Heart right ventricle (tissue), 16 donors: ENCODE measurements around the gene PIP5K1B. TPM values are rescaled to one million over a fixed set of nuclear protein-coding genes. Genes with fewer than 3 reads are reported as not detected.

Experiments
- ATAC-seq, 8 donors: fragments of 200-7000 bp; cut with Tn5 transposase; one replicate each; pipeline ENCODE4 v1.9.1; 2020; ENCODE audit warnings: mild to moderate bottlenecking in 8 of 8, moderate library complexity in 8 of 8, moderate number of reproducible peaks in 1 of 8
- DNase-seq, 2 donors: peaks; one replicate each; pipeline ENCODE4 v3.0.0-alpha.2; 2020
- H3K27ac ChIP-seq, 10 donors: fragments of 200-600 bp; sonication (generic) in 2 of 10; one replicate each; pipeline versions ENCODE4 v1.5.0 to v1.8.0; 2020 to 2022; ENCODE audit warnings: mild to moderate bottlenecking in 3 of 10
- H3K27me3 ChIP-seq, 7 donors: fragments of 200-600 bp; one replicate each; pipeline ENCODE4 v1.8.0; 2021 to 2022; ENCODE audit warnings: mild to moderate bottlenecking in 2 of 7
- H3K36me3 ChIP-seq, 9 donors: fragments of 200-600 bp; sonication (generic) in 1 of 9; one replicate each; pipeline versions ENCODE4 v1.5.0 to v1.8.0; 2020 to 2022; ENCODE audit warnings: mild to moderate bottlenecking in 2 of 9
- H3K4me1 ChIP-seq, 9 donors: fragments of 200-600 bp; sonication (generic) in 1 of 9; one replicate each; pipeline versions ENCODE4 v1.5.0 to v1.8.0; 2020 to 2022; ENCODE audit warnings: mild to moderate bottlenecking in 4 of 9
- H3K4me3 ChIP-seq, 10 donors: fragments of 200-600 bp; sonication (generic) in 2 of 10; one replicate each; pipeline versions ENCODE4 v1.5.0 to v1.8.0; 2020 to 2022; ENCODE audit warnings: mild to moderate bottlenecking in 7 of 10, moderate library complexity in 2 of 10
- H3K9me3 ChIP-seq, 11 donors: fragments of 200-600 bp in 10 of 11; sonication (generic) in 2 of 11; one replicate each; pipeline versions ENCODE4 v1.5.0 to v1.8.0; 2013 to 2022; ENCODE audit warnings: mild to moderate bottlenecking in 2 of 11, control low read depth in 1 of 11, moderate library complexity in 1 of 11
- WGBS, 2 donors: extraction: QIAGEN DNeasy Blood & Tissue Kit; methylation state at CpG; one replicate each; pipeline ENCODE4 v1.1.7; 2013; ENCODE audit warnings: inconsistent platforms in 1 of 2; 5-methylcytosine and 5-hydroxymethylcytosine counted together
- intact Hi-C, 10 donors: fragments of 100-400 bp; cut with DNase I; formaldehyde crosslinking; loops; one replicate each; pipeline versions ENCODE4 v1.11.1 to v1.14.2; 2022
- polyA plus RNA-seq, 2 donors: library from polyadenylated mRNA; stranded (reverse); fragments of 200-250 nt; gene quantifications; one replicate each; pipeline ENCODE4 v1.2.3, GENCODE V29; 2013
- total RNA-seq, 10 donors: library from RNA; stranded (reverse); fragmentation: NEBNext Ultra II Directional in 3 of 10; extraction: Animal tissue kit (Norgen Biotek cat#: 25700) in 3 of 10; gene quantifications; one replicate each; pipeline versions ENCODE4 v1.2.1 to v1.2.4, GENCODE V29; 2021 to 2023
- TF ChIP-seq, protein P1 (sequence below), 9 donors: fragments of 200-600 bp; sonication (generic) in 2 of 9; IDR thresholded peaks; one replicate each; pipeline versions ENCODE4 v1.5.0 to v1.8.0; 2021 to 2022; ENCODE audit warnings: antibody characterized with exemption in 9 of 9, mild to moderate bottlenecking in 5 of 9, moderate library complexity in 1 of 9
- donor health status: Arrhythmogenic right ventricular cardiomyopathy.
- donor health status: ischemic (EF 13 %, LVEDD 7.1; RV severe dilation, severe dysfunction).
- donor health status: healthy with polysubstance abuse.
- donor health status: DM: no; HTN: yes; CAD: no.
- donor health status: DM: no; HTN: no; CAD: no.
- donor health status: ischemic (EF 25% LVEDD 6.9; RV normal size, moderate dysfunction).
- donor health status: ischemic (EF 25% LVEDD 5.7; RV mildly dilated, moderate dysfunction).
- donor health status: healthy.
- donor health status: DM: yes; HTN: yes; CAD: no.
- donor health status: Ischemic cardiomyopathy.
- donor health status: ischemic (EF 35%, LVEDD 5.7; RV mildly dilated, moderate dysfunction).
- donor health status: nonischemic (EF 11% LVEDD 7.7; RV severe dilation, severe dysfunction).
- donor health status: DM: yes; HTN: yes; CAD: no.
- donor health status: PGD.
- donor health status: ischemic (EF 29% LVEDD 5.4; RV normal size, mild dysfunction).
- donor health status: nonischemic (EF 23%, LVEDD 6.1; RV moderate dilation, normal function).

The PIP5K1B gene
- total and polyA plus RNA-seq, 12 donors, result 5.6 to 90.8 (median 48.1) TPM

GRCh38 chr9:68791169-68791568, 86.1 kb downstream of the PIP5K1B start:
- Histone ChIP-seq H3K9me3 (no peaks in the 10 kb centered on the region), H3K27ac (no peak overlapping the region), H3K4me3 (no peak overlapping the region), H3K4me1 (peaks cover 0 to 50% (median 17%) of the 10 kb centered on the region in 9 donors), H3K27me3 (no peaks in the 10 kb centered on the region), H3K36me3 (peaks cover 0 to 12% (median 0%) of the 10 kb centered on the region in 9 donors)
- TF ChIP-seq, protein P1, sequence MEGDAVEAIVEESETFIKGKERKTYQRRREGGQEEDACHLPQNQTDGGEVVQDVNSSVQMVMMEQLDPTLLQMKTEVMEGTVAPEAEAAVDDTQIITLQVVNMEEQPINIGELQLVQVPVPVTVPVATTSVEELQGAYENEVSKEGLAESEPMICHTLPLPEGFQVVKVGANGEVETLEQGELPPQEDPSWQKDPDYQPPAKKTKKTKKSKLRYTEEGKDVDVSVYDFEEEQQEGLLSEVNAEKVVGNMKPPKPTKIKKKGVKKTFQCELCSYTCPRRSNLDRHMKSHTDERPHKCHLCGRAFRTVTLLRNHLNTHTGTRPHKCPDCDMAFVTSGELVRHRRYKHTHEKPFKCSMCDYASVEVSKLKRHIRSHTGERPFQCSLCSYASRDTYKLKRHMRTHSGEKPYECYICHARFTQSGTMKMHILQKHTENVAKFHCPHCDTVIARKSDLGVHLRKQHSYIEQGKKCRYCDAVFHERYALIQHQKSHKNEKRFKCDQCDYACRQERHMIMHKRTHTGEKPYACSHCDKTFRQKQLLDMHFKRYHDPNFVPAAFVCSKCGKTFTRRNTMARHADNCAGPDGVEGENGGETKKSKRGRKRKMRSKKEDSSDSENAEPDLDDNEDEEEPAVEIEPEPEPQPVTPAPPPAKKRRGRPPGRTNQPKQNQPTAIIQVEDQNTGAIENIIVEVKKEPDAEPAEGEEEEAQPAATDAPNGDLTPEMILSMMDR (IDR thresholded peaks at IDR 0.05), result no peak
- WGBS, 2 donors, result 34 to 45% methylated on average over 3 of the region's 3 CpGs
- intact Hi-C loops, result loop anchor here in 2 of 10 donors (5.0 to 10.0 kb wide), 2 partner anchors 41 to 214 kb away; no protein-coding TSS in a partner anchor
- DNase-seq (no peak), ATAC-seq (no peak)

DNA sequence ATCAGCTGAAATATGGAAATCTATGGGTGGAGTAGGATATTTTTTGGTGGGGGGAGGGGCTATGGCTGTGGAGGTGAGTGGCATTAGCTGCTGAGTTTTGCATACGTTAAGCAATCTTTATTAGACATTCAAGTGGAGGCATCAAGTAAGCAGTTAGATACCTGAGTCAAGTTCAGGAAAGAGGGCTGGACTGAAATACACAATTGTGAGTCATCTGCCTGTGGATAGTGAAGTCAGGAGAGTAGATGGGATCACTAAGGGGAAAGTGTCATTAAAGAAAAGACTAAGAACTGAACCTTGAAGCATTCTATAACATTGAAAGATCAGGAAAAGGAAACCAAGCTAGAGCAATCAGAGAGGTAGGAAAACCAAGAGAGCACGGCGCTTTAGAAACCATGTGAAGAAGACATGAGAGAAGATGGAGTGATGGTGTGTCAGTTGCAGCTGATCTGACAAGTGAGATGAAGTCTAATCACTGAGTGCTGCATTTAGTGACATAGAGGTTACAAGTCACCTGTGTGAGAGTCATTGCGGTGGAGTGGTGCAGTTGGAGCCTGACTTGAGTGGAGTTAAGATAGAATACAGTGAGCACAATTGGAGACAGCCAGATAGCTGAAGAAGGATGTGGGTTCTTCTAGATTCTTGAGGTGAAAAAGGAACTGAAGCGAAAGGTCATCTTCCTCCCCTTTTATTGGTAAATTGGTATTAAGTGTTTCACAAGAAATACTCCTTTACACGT, 88.7 kb downstream of the PIP5K1B start:
- Histone ChIP-seq H3K27me3 (no peaks in the 10 kb centered on the region), H3K36me3 (no peaks in the 10 kb centered on the region), H3K9me3 (no peaks in the 10 kb centered on the region), H3K4me3 (no peak overlapping the region), H3K27ac (no peak overlapping the region), H3K4me1 (peaks cover 0 to 39% (median 12%) of the 10 kb centered on the region in 9 donors)
- ATAC-seq (no peak), DNase-seq (no peak)
- 85 to 86% methylated on average over 6 of the region's 6 CpGs for WGBS, 2 donors
- TF ChIP-seq, protein P1 (IDR thresholded peaks at IDR 0.05), result no peak
- intact Hi-C loops, result loop anchor here in 2 of 10 donors (5.0 to 10.0 kb wide), 2 partner anchors 39 to 211 kb away; no protein-coding TSS in a partner anchor

DNA sequence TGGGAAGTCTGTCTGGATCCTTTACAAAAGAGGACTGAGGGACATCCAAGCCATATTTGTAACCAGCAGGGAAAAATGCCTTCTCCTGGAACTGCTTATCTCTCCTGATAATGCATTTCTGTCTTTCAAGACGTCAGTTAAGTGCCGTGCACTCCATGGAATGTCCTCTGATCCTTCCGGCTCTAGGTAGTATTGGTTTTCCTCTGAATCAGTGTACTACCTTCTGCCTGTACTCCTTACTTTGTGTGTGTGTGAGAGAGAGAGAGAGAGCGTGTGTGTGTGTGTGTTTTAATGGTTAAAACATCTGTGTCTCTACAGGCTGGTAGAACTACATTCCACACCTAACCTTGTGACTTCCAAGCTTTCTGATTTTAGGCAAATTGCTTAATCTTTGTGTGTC, 89.9 kb downstream of the PIP5K1B start:
- H3K4me3 ChIP-seq, result no peak overlapping the region
- H3K9me3 ChIP-seq, result no peaks in the 10 kb centered on the region
- DNase-seq (no peak), ATAC-seq (peak in 2 of 8 donors; percentile 45 to 47)
- intact Hi-C loops, result loop anchor here in 2 of 10 donors (5.0 to 10.0 kb wide), 2 partner anchors 37 to 210 kb away; no protein-coding TSS in a partner anchor
- 23 to 29% methylated on average over 4 of the region's 4 CpGs for whole genome bisulfite sequencing, 2 donors
- peak overlapping the region in 1 of 10 donors; percentile 14 for H3K27ac ChIP-seq
- TF ChIP-seq, protein P1 (IDR thresholded peaks at IDR 0.05), result no peak
- peaks cover 0 to 32% (median 11%) of the 10 kb centered on the region in 9 donors for H3K4me1 ChIP-seq
- no peaks in the 10 kb centered on the region for H3K27me3 ChIP-seq
- H3K36me3 ChIP-seq, result no peaks in the 10 kb centered on the region

DNA sequence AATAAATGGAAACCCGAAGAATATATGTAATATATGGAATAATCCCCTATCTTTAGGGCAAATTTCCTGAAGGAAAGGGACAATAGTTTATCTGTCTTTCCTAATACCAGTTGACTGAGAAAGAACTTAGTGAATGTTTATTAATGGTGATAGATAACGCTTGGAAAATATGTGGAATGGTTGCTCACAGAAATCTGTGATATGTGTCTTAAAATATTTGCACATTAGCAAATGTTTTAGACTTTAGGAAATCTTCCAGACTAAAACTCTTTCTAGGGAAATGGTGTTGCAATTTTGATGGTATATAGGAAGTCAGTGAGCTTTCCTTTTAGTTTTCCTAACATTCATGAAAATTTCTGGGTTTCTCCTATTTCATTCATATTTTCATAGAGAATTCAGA, 90.4 kb downstream of the PIP5K1B start:
- no peak overlapping the region for H3K27ac ChIP-seq
- TF ChIP-seq, protein P1 (IDR thresholded peaks at IDR 0.05), result no peak
- DNase-seq, result no peak
- intact Hi-C loops, result loop anchor here in 1 of 10 donors (10.0 kb wide), 1 partner anchor 209 kb away; no protein-coding TSS in a partner anchor
- H3K27me3 ChIP-seq, result no peaks in the 10 kb centered on the region
- no peak overlapping the region for H3K4me3 ChIP-seq
- 47 to 49% methylated on average over 2 of the region's 2 CpGs for WGBS, 2 donors
- peaks cover 0 to 32% (median 11%) of the 10 kb centered on the region in 9 donors for H3K4me1 ChIP-seq
- H3K36me3 ChIP-seq, result no peaks in the 10 kb centered on the region
- ATAC-seq, result no peak
- no peaks in the 10 kb centered on the region for H3K9me3 ChIP-seq
